Naive thymus-derived CD4-positive, alpha-beta T cell (primary cell): Measurements from ENCODE around the gene PDHX. TPM values are rescaled to one million over a fixed set of nuclear protein-coding genes. Genes with fewer than 3 reads are reported as not detected.
A peak's percentile ranks its signal among the peaks of the same experiment; 100 is the strongest.

ENCODE experiments used
- ATAC-seq: fragments of 150-1000 bp; cut with Tn5 transposase; 2 replicates; pipeline ENCODE4 v1.10.0; 2021; ENCODE audit warnings: mild to moderate bottlenecking, moderate library complexity
- CTCF ChIA-PET: fragments of 350-600 bp; sonication (Branson Sonifier 250); formaldehyde crosslinking; loops from one replicate; lab custom pipeline; 2021; ENCODE audit warnings: antibody characterized with exemption; lab: Charles Lee
- POLR2A ChIA-PET: fragments of 350-600 bp; sonication (Branson Sonifier 250); formaldehyde crosslinking; loops from one replicate; lab custom pipeline; 2021; ENCODE audit warnings: antibody characterized with exemption, inconsistent platforms; lab: Charles Lee
- DNase-seq, 9 donors: peaks; one replicate each; pipeline versions ENCODE4 v3.0.0 to v3.0.0-alpha.2; 2020 to 2022; ENCODE audit warnings: mixed read lengths in 1 of 9
- H3K27ac ChIP-seq: one replicate; pipeline ENCODE4 v1.7.0; 2013; ENCODE audit warnings: mild to moderate bottlenecking, low read depth, low read length, moderate library complexity
- H3K27me3 ChIP-seq, 2 donors: one replicate each; pipeline ENCODE4 v1.7.0; 2013; ENCODE audit warnings: low read length in 2 of 2, mild to moderate bottlenecking in 2 of 2, moderate library complexity in 2 of 2; ENCODE audit not compliant: control insufficient read depth in 2 of 2, insufficient read depth in 2 of 2
- H3K36me3 ChIP-seq, 3 experiments: 1 replicate in 2 of 3; 2 replicates in 1 of 3; pipeline ENCODE4 v1.7.0; 2013; ENCODE audit warnings: low read length in 3 of 3, mild to moderate bottlenecking in 3 of 3, moderate library complexity in 1 of 3; ENCODE audit not compliant: insufficient read depth in 3 of 3, control insufficient read depth in 2 of 3
- H3K4me1 ChIP-seq, 2 donors: one replicate each; pipeline ENCODE4 v1.7.0; 2013; ENCODE audit warnings: low read length in 2 of 2, mild to moderate bottlenecking in 2 of 2, moderate library complexity in 1 of 2; ENCODE audit not compliant: control insufficient read depth in 2 of 2, insufficient read depth in 2 of 2
- H3K4me3 ChIP-seq: 2 replicates; pipeline ENCODE4 v1.7.0; 2013; ENCODE audit warnings: mild to moderate bottlenecking, low read length
- H3K9me3 ChIP-seq, 3 experiments: 1 replicate in 2 of 3; 2 replicates in 1 of 3; pipeline ENCODE4 v1.7.0; 2013; ENCODE audit warnings: low read length in 3 of 3; ENCODE audit not compliant: control insufficient read depth in 2 of 3
- H3K27ac Mint-ChIP-seq, 9 donors: one replicate each; pipeline ENCODE4 v1.8.0; 2020 to 2022; ENCODE audit warnings: mixed read lengths in 9 of 9, mild to moderate bottlenecking in 8 of 9, moderate library complexity in 5 of 9, inconsistent platforms in 2 of 9
- H3K27me3 Mint-ChIP-seq, 5 donors: one replicate each; pipeline ENCODE4 v1.8.0; 2021 to 2022; ENCODE audit warnings: mixed read lengths in 5 of 5, mild to moderate bottlenecking in 1 of 5
- H3K36me3 Mint-ChIP-seq, 5 donors: one replicate each; pipeline ENCODE4 v1.8.0; 2020 to 2022; ENCODE audit warnings: mixed read lengths in 5 of 5, mild to moderate bottlenecking in 3 of 5, inconsistent platforms in 1 of 5
- H3K4me1 Mint-ChIP-seq, 7 donors: one replicate each; pipeline ENCODE4 v1.8.0; 2020 to 2022; ENCODE audit warnings: mixed read lengths in 7 of 7, mild to moderate bottlenecking in 3 of 7, inconsistent platforms in 1 of 7
- H3K4me3 Mint-ChIP-seq, 10 donors: one replicate each; pipeline ENCODE4 v1.8.0; 2020 to 2022; ENCODE audit warnings: mild to moderate bottlenecking in 10 of 10, mixed read lengths in 10 of 10, moderate library complexity in 6 of 10, inconsistent platforms in 2 of 10
- H3K9me3 Mint-ChIP-seq, 11 donors: one replicate each; pipeline ENCODE4 v1.8.0; 2020 to 2022; ENCODE audit warnings: mixed read lengths in 11 of 11, mild to moderate bottlenecking in 4 of 11, inconsistent platforms in 1 of 11, moderate library complexity in 1 of 11
- intact Hi-C, 2 donors: fragments of 100-400 bp; cut with micrococcal nuclease; formaldehyde crosslinking; loops; one replicate each; pipeline ENCODE4 v1.15.1; 2023
- polyA plus RNA-seq, 2 donors: library from polyadenylated mRNA; unstranded; fragments of 300-500 nt; fragmentation: Illumina TruSeq; gene quantifications; one replicate each; pipeline ENCODE4 v1.2.3, GENCODE V29; 2021
- total RNA-seq, 6 experiments: library from RNA in 5 of 6; stranded (reverse) in 5 of 6; gene quantifications; 1 replicate in 5 of 6; 2 replicates in 1 of 6; pipeline ENCODE4 v1.2.3 and lab custom pipeline; 2021 to 2026

PDHX gene
- total and polyA plus RNA-seq, 7 experiments from 2014 or later, result 17.8 to 54.1 (median 26.2) TPM

GRCh38 chr11:34926831-34927132, 10.4 kb downstream of the PDHX start:
- Mint-ChIP-seq H3K36me3 (peaks cover 0 to 14% (median 0%) of the 10 kb centered on the region in 5 donors), H3K4me3 (no peak overlapping the region), H3K27me3 (no peaks in the 10 kb centered on the region), H3K4me1 (peaks cover 10 to 51% (median 28%) of the 10 kb centered on the region in 7 donors), H3K27ac (no peak overlapping the region), H3K9me3 (peaks cover 0 to 2% (median 0%) of the 10 kb centered on the region in 11 donors)
- CTCF ChIA-PET, result interaction anchor here (0.6 to 6.8 kb wide), 12 partner anchors 9 to 559 kb away, joined by 3 to 99 read pairs (median 4); no protein-coding TSS in a partner anchor
- Histone ChIP-seq H3K36me3 (no peaks in the 10 kb centered on the region), H3K9me3 (no peaks in the 10 kb centered on the region), H3K4me1 (peaks cover 0 to 10% of the 10 kb centered on the region in 2 donors), H3K27ac (no peak overlapping the region), H3K27me3 (no peaks in the 10 kb centered on the region), H3K4me3 (no peak overlapping the region)
- DNase-seq (no peak), ATAC-seq (no peak)
- intact Hi-C loops, result loop anchor here (1.0 to 5.0 kb wide), 11 partner anchors 71 to 559 kb away; no protein-coding TSS in a partner anchor
- POLR2A ChIA-PET, result interaction anchor here (0.6 to 2.5 kb wide), 4 partner anchors 11 to 467 kb away, joined by 3 to 10 read pairs (median 4); partner anchors contain the start of genes APIP and PDHX

GRCh38 chr11:34928268-34928959, 12.0 kb downstream of the PDHX start:
- ChIA-PET CTCF (interaction anchor here (0.6 to 3.2 kb wide), 2 partner anchors 557 to 1816 kb away, joined by 5 to 24 read pairs; no protein-coding TSS in a partner anchor), POLR2A (interaction anchor here (0.7 to 1.4 kb wide), 3 partner anchors 11 to 464 kb away, joined by 3 to 4 read pairs (median 4); partner anchors contain the start of gene PDHX)
- H3K4me1 ChIP-seq, result peaks cover 0 to 10% of the 10 kb centered on the region in 2 donors
- Mint-ChIP-seq H3K9me3 (peaks cover 0 to 2% (median 0%) of the 10 kb centered on the region in 11 donors), H3K27me3 (no peaks in the 10 kb centered on the region), H3K4me3 (no peak overlapping the region), H3K27ac (no peak overlapping the region), H3K36me3 (peaks cover 0 to 29% (median 6%) of the 10 kb centered on the region in 5 donors), H3K4me1 (peaks cover 10 to 40% (median 28%) of the 10 kb centered on the region in 7 donors)
- H3K36me3 ChIP-seq, result peaks cover 0 to 6% (median 0%) of the 10 kb centered on the region in 3 experiments
- intact Hi-C loops, result loop anchor here (2.0 to 5.0 kb wide), 3 partner anchors 289 to 484 kb away; no protein-coding TSS in a partner anchor
- ATAC-seq (no peak), DNase-seq (no peak)
- H3K9me3 ChIP-seq, result no peaks in the 10 kb centered on the region
- H3K4me3 ChIP-seq, result no peak overlapping the region
- no peak overlapping the region for H3K27ac ChIP-seq
- no peaks in the 10 kb centered on the region for H3K27me3 ChIP-seq

GRCh38 chr11:34928960-34929680, 12.7 kb downstream of the PDHX start:
- Mint-ChIP-seq H3K4me3 (no peak overlapping the region), H3K27ac (peak overlapping the region in 1 of 9 donors; percentile 7), H3K4me1 (peaks cover 10 to 37% (median 29%) of the 10 kb centered on the region in 7 donors), H3K9me3 (no peaks in the 10 kb centered on the region), H3K27me3 (no peaks in the 10 kb centered on the region), H3K36me3 (peaks cover 2 to 33% (median 8%) of the 10 kb centered on the region in 5 donors)
- Histone ChIP-seq H3K36me3 (peaks cover 0 to 6% (median 0%) of the 10 kb centered on the region in 3 experiments), H3K27ac (no peak overlapping the region), H3K4me1 (peaks cover 0 to 10% of the 10 kb centered on the region in 2 donors), H3K27me3 (no peaks in the 10 kb centered on the region), H3K4me3 (no peak overlapping the region), H3K9me3 (no peaks in the 10 kb centered on the region)
- ChIA-PET CTCF (interaction anchor here (0.6 to 3.2 kb wide), 3 partner anchors 463 to 1817 kb away, joined by 5 to 24 read pairs (median 5); no protein-coding TSS in a partner anchor), POLR2A (interaction anchor here (0.7 to 1.4 kb wide), 4 partner anchors 12 to 463 kb away, joined by 3 to 4 read pairs (median 4); partner anchors contain the start of gene PDHX)
- intact Hi-C loops, result loop anchor here (2.0 to 5.0 kb wide), 3 partner anchors 288 to 483 kb away; no protein-coding TSS in a partner anchor
- DNase-seq, result no peak
- no peak for ATAC-seq

- no peaks in the 10 kb centered on the region for H3K27me3 ChIP-seq
- ATAC-seq (no peak), DNase-seq (no peak)
- POLR2A ChIA-PET, result interaction anchor here (1.0 to 1.4 kb wide), 2 partner anchors 13 to 245 kb away, joined by 3 to 4 read pairs; partner anchors contain the start of gene PDHX
- no peak overlapping the region for H3K4me3 ChIP-seq
- no peak overlapping the region for H3K27ac ChIP-seq
- peaks cover 10 to 36% (median 31%) of the 10 kb centered on the region in 7 donors for H3K4me1 Mint-ChIP-seq
- H3K9me3 Mint-ChIP-seq, result no peaks in the 10 kb centered on the region
- no peaks in the 10 kb centered on the region for H3K9me3 ChIP-seq
- H3K36me3 Mint-ChIP-seq, result peaks cover 5 to 35% (median 9%) of the 10 kb centered on the region in 5 donors
- peak overlapping the region in 2 of 9 donors; percentile 7 for H3K27ac Mint-ChIP-seq
- H3K27me3 Mint-ChIP-seq, result no peaks in the 10 kb centered on the region
- peak overlapping the region in 1 of 10 donors; percentile 58 for H3K4me3 Mint-ChIP-seq
- H3K36me3 ChIP-seq, result peaks cover 0 to 6% (median 0%) of the 10 kb centered on the region in 3 experiments
- peaks cover 0 to 10% of the 10 kb centered on the region in 2 donors for H3K4me1 ChIP-seq
- intact Hi-C loops, result loop anchor here (2.0 to 5.0 kb wide), 3 partner anchors 287 to 482 kb away; no protein-coding TSS in a partner anchor
- CTCF ChIA-PET, result interaction anchor here (1.4 kb wide), 1 partner anchor 462 kb away, joined by 5 read pairs; no protein-coding TSS in a partner anchor
Observed at GRCh38 chr11:34929794-34930763, 13.7 kb downstream of the PDHX start.

- H3K4me1 Mint-ChIP-seq, result peaks cover 16 to 40% (median 30%) of the 10 kb centered on the region in 7 donors
- peak overlapping the region in 2 of 10 donors; percentile 5 to 38 for H3K4me3 Mint-ChIP-seq
- Histone ChIP-seq H3K27me3 (no peaks in the 10 kb centered on the region), H3K36me3 (peaks cover 0 to 18% (median 4%) of the 10 kb centered on the region in 3 experiments), H3K4me3 (no peak overlapping the region), H3K9me3 (no peaks in the 10 kb centered on the region), H3K27ac (no peak overlapping the region), H3K4me1 (peaks cover 5 to 6% of the 10 kb centered on the region in 2 donors)
- ATAC-seq, result no peak
- intact Hi-C loops, result loop anchor here in 1 of 2 donors (5.0 kb wide), 1 partner anchor 40 kb away; no protein-coding TSS in a partner anchor
- CTCF ChIA-PET, result no interaction called here
- peaks cover 6 to 57% (median 32%) of the 10 kb centered on the region in 5 donors for H3K36me3 Mint-ChIP-seq
- DNase-seq, result no peak
- no peaks in the 10 kb centered on the region for H3K27me3 Mint-ChIP-seq
- H3K27ac Mint-ChIP-seq, result peak overlapping the region in 4 of 9 donors; percentile 5 to 65 (median 34)
- H3K9me3 Mint-ChIP-seq, result no peaks in the 10 kb centered on the region
- POLR2A ChIA-PET, result no interaction called here
Observed at GRCh38 chr11:34936945-34937629, 20.7 kb downstream of the PDHX start.
